H9 (cell line): Measurements from ENCODE around the gene MRPL20. TPM values are rescaled to one million over a fixed set of nuclear protein-coding genes. Genes with fewer than 3 reads are reported as not detected.

ENCODE experiments used
- DNase-seq: peaks from one replicate; pipeline ENCODE4 v3.0.0-alpha.2; 2017
- H2AFZ ChIP-seq: one replicate; pipeline ENCODE4 v1.6.1; 2013; ENCODE audit warnings: mild to moderate bottlenecking, low read length, control low read depth, moderate library complexity
- H2AK5ac ChIP-seq: 2 replicates; pipeline ENCODE4 v1.6.1; 2013; ENCODE audit warnings: low read length, control low read depth, mixed read lengths; ENCODE audit not compliant: insufficient read length
- H2BK120ac ChIP-seq: one replicate; pipeline ENCODE4 v1.6.1; 2013; ENCODE audit warnings: low read depth, mild to moderate bottlenecking, low read length, control low read depth, inconsistent platforms; ENCODE audit not compliant: poor library complexity, severe bottlenecking
- H2BK12ac ChIP-seq: 2 replicates; pipeline ENCODE4 v1.6.1; 2013; ENCODE audit warnings: low read length, control low read depth, mixed read lengths, low read depth; ENCODE audit not compliant: insufficient read length
- H2BK15ac ChIP-seq: 2 replicates; pipeline ENCODE4 v1.6.1; 2013; ENCODE audit warnings: low read depth, low read length, control low read depth
- H2BK20ac ChIP-seq: one replicate; pipeline ENCODE4 v1.6.1; 2013; ENCODE audit warnings: low read depth, mild to moderate bottlenecking, low read length, control low read depth, inconsistent platforms; ENCODE audit not compliant: poor library complexity, severe bottlenecking
- H2BK5ac ChIP-seq: 2 replicates; pipeline ENCODE4 v1.6.1; 2013; ENCODE audit warnings: low read length, control low read depth, mixed read lengths; ENCODE audit not compliant: insufficient read length
- H3K14ac ChIP-seq: 2 replicates; pipeline ENCODE4 v1.6.1; 2013; ENCODE audit warnings: low read length, control low read depth; ENCODE audit not compliant: insufficient read depth
- H3K18ac ChIP-seq: 2 replicates; pipeline ENCODE4 v1.6.1; 2013; ENCODE audit warnings: low read depth, mild to moderate bottlenecking, mixed read lengths, low read length, control low read depth; ENCODE audit not compliant: insufficient read length
- H3K23ac ChIP-seq: 2 replicates; pipeline ENCODE4 v1.6.1; 2013; ENCODE audit warnings: low read length, control low read depth, mixed read lengths, low read depth; ENCODE audit not compliant: insufficient read length
- H3K23me2 ChIP-seq: 2 replicates; pipeline ENCODE4 v1.6.1; 2013; ENCODE audit warnings: low read depth, mild to moderate bottlenecking, mixed read lengths, low read length, control low read depth; ENCODE audit not compliant: insufficient read length, poor library complexity, severe bottlenecking
- H3K27ac ChIP-seq: 2 replicates; pipeline ENCODE4 v1.5.1; 2013; ENCODE audit warnings: low read length, control low read depth, mixed read lengths, low read depth; ENCODE audit not compliant: insufficient read length
- H3K27me3 ChIP-seq: 2 replicates; pipeline ENCODE4 v1.6.1; 2013; ENCODE audit warnings: low read length, control low read depth, inconsistent platforms; ENCODE audit not compliant: insufficient read depth
- H3K4ac ChIP-seq: 2 replicates; pipeline ENCODE4 v1.6.1; 2013; ENCODE audit warnings: low read depth, mild to moderate bottlenecking, control low read depth, inconsistent platforms, low read length, moderate library complexity
- H3K4me1 ChIP-seq: 2 replicates; pipeline ENCODE4 v1.6.1; 2013; ENCODE audit warnings: low read length, control low read depth, inconsistent platforms; ENCODE audit not compliant: insufficient read depth
- H3K4me2 ChIP-seq: 2 replicates; pipeline ENCODE4 v1.6.1; 2013; ENCODE audit warnings: low read length, control low read depth, mixed read lengths; ENCODE audit not compliant: insufficient read length, insufficient read depth
- H3K56ac ChIP-seq: 2 replicates; pipeline ENCODE4 v1.6.1; 2013; ENCODE audit warnings: low read depth, mild to moderate bottlenecking, mixed read lengths, low read length, control low read depth; ENCODE audit not compliant: insufficient read length
- H3K79me1 ChIP-seq: 2 replicates; pipeline ENCODE4 v1.6.1; 2013; ENCODE audit warnings: low read depth, mild to moderate bottlenecking, moderate library complexity, low read length, control low read depth, inconsistent platforms; ENCODE audit not compliant: insufficient read depth, poor library complexity, severe bottlenecking
- H3K79me2 ChIP-seq: 2 replicates; pipeline ENCODE4 v1.6.1; 2013; ENCODE audit warnings: low read length, control low read depth, inconsistent platforms; ENCODE audit not compliant: insufficient read depth
- H3K9ac ChIP-seq: 2 replicates; pipeline ENCODE4 v1.6.1; 2013; ENCODE audit warnings: low read length, control low read depth, mixed read lengths; ENCODE audit not compliant: insufficient read length; ENCODE audit errors: extremely low read depth
- H3K9me3 ChIP-seq: one replicate; pipeline ENCODE4 v1.6.1; 2013; ENCODE audit warnings: low read depth, low read length, inconsistent platforms; ENCODE audit not compliant: control insufficient read depth
- H3T11ph ChIP-seq: one replicate; pipeline ENCODE4 v1.6.1; 2013; ENCODE audit warnings: mild to moderate bottlenecking, low read length, control low read depth, inconsistent platforms
- H4K20me1 ChIP-seq: one replicate; pipeline ENCODE4 v1.6.1; 2013; ENCODE audit not compliant: control insufficient read depth, insufficient read length, insufficient read depth
- H4K5ac ChIP-seq: 2 replicates; pipeline ENCODE4 v1.6.1; 2013; ENCODE audit warnings: low read depth, mild to moderate bottlenecking, mixed read lengths, low read length, control low read depth; ENCODE audit not compliant: insufficient read length
- H4K8ac ChIP-seq: replicated peaks from 2 replicates; pipeline ENCODE4 v1.6.1; 2013; ENCODE audit warnings: low read length, control low read depth, mixed read lengths, low read depth; ENCODE audit not compliant: insufficient read length
- H4K91ac ChIP-seq: 2 replicates; pipeline ENCODE4 v1.6.1; 2013; ENCODE audit warnings: low read depth, mild to moderate bottlenecking, moderate library complexity, mixed read lengths, low read length, control low read depth; ENCODE audit not compliant: insufficient read length
- H3K27ac Mint-ChIP-seq, 3 experiments: 2 replicates in 2 of 3; 3 replicates in 1 of 3; pipeline ENCODE4 v1.8.0; 2020 to 2021; ENCODE audit warnings: mixed read lengths in 3 of 3, mild to moderate bottlenecking in 1 of 3, moderate library complexity in 1 of 3
- H3K27me3 Mint-ChIP-seq: 2 replicates; pipeline ENCODE4 v1.8.0; 2021; ENCODE audit warnings: low read depth, mild to moderate bottlenecking, moderate library complexity, mixed read lengths
- H3K36me3 Mint-ChIP-seq, 3 experiments: 2 replicates in 2 of 3; 3 replicates in 1 of 3; pipeline ENCODE4 v1.8.0; 2020 to 2021; ENCODE audit warnings: low read depth in 3 of 3, mixed read lengths in 3 of 3; ENCODE audit not compliant: insufficient read depth in 1 of 3
- H3K4me1 Mint-ChIP-seq, 2 experiments: 2 replicates each; pipeline ENCODE4 v1.8.0; 2020; ENCODE audit warnings: mixed read lengths in 2 of 2
- H3K4me3 Mint-ChIP-seq, 2 experiments: 2 replicates in 1 of 2; 3 replicates in 1 of 2; pipeline ENCODE4 v1.8.0; 2020 to 2021; ENCODE audit warnings: mild to moderate bottlenecking in 2 of 2, mixed read lengths in 2 of 2, moderate library complexity in 1 of 2
- H3K9me3 Mint-ChIP-seq, 2 experiments: 2 replicates in 1 of 2; 3 replicates in 1 of 2; pipeline ENCODE4 v1.8.0; 2020; ENCODE audit warnings: mild to moderate bottlenecking in 2 of 2, mixed read lengths in 2 of 2, moderate library complexity in 1 of 2
- CTCF ChIP-seq: fragments of 200-600 bp; sonication (generic); conservative IDR thresholded peaks from 3 replicates; pipeline ENCODE4 v1.8.0; 2021; ENCODE audit warnings: antibody characterized with exemption, mild to moderate bottlenecking
- WGBS: extraction: QIAGEN DNeasy Blood & Tissue Kit; methylation state at CpG from one replicate; pipeline ENCODE4 v1.1.7; 2013; ENCODE audit warnings: missing lambda C conversion rate, low lambda C conversion rate, mixed read lengths; ENCODE audit not compliant: insufficient read length; ENCODE audit errors: extremely low coverage; 5-methylcytosine and 5-hydroxymethylcytosine counted together
- total RNA-seq: library from RNA; stranded (reverse); gene quantifications from 2 replicates; pipeline ENCODE4 v1.2.1, GENCODE V29; 2021

Gene MRPL20
- total RNA-seq, 1 experiment from 2014 or later: 162 TPM

DNA sequence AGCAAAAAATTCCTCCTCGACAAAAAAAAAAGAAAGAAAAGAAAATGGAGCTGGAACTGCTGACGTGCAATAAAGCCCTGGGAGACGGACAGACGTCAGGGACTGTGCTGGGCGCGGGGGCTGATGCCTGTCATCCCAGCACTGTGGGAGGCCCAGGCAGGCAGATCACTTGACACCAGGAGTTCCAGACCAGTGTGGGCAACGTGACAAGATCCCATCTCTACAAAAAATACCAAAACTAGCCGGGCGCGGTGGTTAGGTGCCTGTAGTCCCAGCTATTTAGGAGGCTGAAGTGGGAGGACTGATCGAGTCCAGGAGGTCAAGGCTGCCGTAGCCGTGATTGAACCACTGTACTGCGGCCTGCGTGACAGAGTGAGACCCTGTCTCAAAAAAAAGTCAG, 17.6 kb upstream of the MRPL20 start:
- no peak overlapping the region for H3K23ac ChIP-seq
- no peak overlapping the region for H2BK15ac ChIP-seq
- peaks cover 3 to 5% (median 4%) of the 10 kb centered on the region in 3 experiments; a peak in 6 of 7 replicates for H3K36me3 Mint-ChIP-seq
- H4K8ac ChIP-seq: no peak overlapping the region
- no peaks in the 10 kb centered on the region for H3K9me3 ChIP-seq
- H3K4me1 ChIP-seq: peaks cover 5% of the 10 kb centered on the region; the same call in 1 of the 2 replicates
- no peak overlapping the region for H3K18ac ChIP-seq
- no peak overlapping the region for H4K91ac ChIP-seq
- no peak overlapping the region for H2BK12ac ChIP-seq
- no peaks in the 10 kb centered on the region for H3K79me2 ChIP-seq
- no peak for DNase-seq
- H4K5ac ChIP-seq: no peak overlapping the region
- H3K79me1 ChIP-seq: no peaks in the 10 kb centered on the region
- H3K4me3 Mint-ChIP-seq: peak overlapping the region in 1 of 2 experiments; percentile 59; a peak in 3 of 5 replicates
- whole genome bisulfite sequencing: no CpG with 5 or more reads among the region's 15 CpGs
- H3K9me3 Mint-ChIP-seq: peaks cover 3 to 4% of the 10 kb centered on the region in 2 experiments; a peak in 4 of 5 replicates
- H3K27me3 ChIP-seq: no peaks in the 10 kb centered on the region
- H3T11ph ChIP-seq: no peak overlapping the region
- H3K4ac ChIP-seq: no peak overlapping the region
- no peak for TF ChIP-seq CTCF
- peaks cover 3% of the 10 kb centered on the region for H3K23me2 ChIP-seq
- H3K27me3 Mint-ChIP-seq: no peaks in the 10 kb centered on the region
- no peak overlapping the region for H2AFZ ChIP-seq
- no peak overlapping the region for H3K9ac ChIP-seq
- no peak overlapping the region for H3K14ac ChIP-seq
- no peak overlapping the region for H2BK5ac ChIP-seq
- H3K4me2 ChIP-seq: no peak overlapping the region
- H3K27ac Mint-ChIP-seq: peak overlapping the region in 1 of 3 experiments; percentile 62; a peak in 3 of 7 replicates
- no peak overlapping the region for H2BK20ac ChIP-seq
- no peak overlapping the region for H2AK5ac ChIP-seq
- no peaks in the 10 kb centered on the region for H4K20me1 ChIP-seq
- no peak overlapping the region for H3K56ac ChIP-seq
- H3K4me1 Mint-ChIP-seq: peaks cover 26 to 44% of the 10 kb centered on the region in 2 experiments
- no peak overlapping the region for H2BK120ac ChIP-seq
- no peak overlapping the region for H3K27ac ChIP-seq
